ENCODE results near the gene ELP5.
"Not testable (repeated sequence)": the region's sequence is repeated elsewhere in the genome, so short reads cannot be mapped to it uniquely, and the experiment has no call there.

DNA sequence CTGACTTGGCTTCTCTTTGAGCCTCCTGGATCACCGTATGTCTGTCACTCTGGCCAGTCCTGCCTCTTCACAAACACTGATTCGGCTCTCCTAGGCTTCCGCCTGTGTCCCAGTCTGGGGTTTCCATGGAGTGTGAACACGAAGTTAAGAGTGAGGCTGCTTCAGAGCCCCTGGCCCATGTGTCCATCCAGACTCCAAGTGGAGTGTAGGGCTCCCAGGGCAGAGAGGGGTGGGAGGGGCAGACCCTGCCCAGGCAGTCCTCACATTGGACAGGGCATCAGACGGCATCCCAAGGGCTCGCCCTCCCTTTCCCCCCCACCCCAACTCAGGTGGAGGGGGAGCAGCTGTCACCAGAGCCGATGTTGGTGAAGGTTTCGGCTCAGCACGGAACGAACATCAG is 8.2 kb upstream of the ELP5 start:
- TF ChIP-seq, protein P1, sequence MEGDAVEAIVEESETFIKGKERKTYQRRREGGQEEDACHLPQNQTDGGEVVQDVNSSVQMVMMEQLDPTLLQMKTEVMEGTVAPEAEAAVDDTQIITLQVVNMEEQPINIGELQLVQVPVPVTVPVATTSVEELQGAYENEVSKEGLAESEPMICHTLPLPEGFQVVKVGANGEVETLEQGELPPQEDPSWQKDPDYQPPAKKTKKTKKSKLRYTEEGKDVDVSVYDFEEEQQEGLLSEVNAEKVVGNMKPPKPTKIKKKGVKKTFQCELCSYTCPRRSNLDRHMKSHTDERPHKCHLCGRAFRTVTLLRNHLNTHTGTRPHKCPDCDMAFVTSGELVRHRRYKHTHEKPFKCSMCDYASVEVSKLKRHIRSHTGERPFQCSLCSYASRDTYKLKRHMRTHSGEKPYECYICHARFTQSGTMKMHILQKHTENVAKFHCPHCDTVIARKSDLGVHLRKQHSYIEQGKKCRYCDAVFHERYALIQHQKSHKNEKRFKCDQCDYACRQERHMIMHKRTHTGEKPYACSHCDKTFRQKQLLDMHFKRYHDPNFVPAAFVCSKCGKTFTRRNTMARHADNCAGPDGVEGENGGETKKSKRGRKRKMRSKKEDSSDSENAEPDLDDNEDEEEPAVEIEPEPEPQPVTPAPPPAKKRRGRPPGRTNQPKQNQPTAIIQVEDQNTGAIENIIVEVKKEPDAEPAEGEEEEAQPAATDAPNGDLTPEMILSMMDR (conservative IDR thresholded peaks at IDR 0.05; ENCODE audit: low read length): not testable (repeated sequence)
- TF ChIP-seq EZH2phosphoT487 (IDR thresholded peaks at IDR 0.05; ENCODE audit: borderline replicate concordance, low read depth, low read length): not testable (repeated sequence)

Measured in OCI-LY7 (cell line).